Pons (tissue), 1 donor: ENCODE results near the gene NTPCR.
"Not testable (repeated sequence)": the region's sequence is repeated elsewhere in the genome, so short reads cannot be mapped to it uniquely, and the experiment has no call there.

Source experiments
- DNase-seq: peaks from one replicate; pipeline ENCODE4 v3.0.0-alpha.2; 2016; ENCODE audit warnings: low spot score

NTPCR gene

DNA sequence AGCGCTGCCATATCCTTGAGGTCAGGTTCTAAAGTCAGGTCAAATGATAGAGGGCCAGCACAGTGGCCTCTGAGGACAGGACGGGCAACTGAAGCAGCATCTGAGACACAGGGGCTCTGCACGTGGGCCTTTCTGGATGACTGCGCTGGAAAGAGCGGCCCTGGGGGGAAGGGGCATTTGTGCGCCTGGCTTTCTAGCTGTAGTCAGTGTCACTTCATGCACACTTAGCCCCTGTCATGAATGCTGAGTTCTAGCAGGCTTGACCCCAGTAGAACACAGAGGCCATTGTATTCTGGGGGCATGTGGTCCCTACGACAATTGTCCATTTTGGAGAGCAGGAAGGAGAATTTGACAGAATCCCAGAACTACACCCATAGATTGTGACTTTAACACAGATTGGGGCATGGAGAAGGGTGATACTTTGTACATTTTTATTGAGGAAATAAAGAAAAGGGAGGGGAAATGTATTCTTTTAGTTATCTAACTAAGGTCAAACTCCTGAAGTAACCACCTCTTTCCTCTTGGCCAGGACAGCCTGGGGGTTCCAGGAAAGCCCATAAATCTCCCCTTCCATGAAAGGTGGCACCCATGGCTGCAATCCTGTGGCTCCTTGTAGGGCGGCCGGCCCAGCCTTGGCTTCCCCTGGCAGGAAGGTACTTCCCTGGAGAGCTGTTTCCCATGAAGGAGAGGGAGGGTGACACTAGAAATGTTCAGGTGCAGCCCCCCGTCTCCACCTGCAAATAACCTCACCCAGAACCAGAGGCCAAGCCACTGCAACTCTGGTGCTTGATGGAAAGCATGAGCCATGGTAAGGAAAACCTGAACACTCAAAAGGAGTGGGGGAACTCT lies 34.4 kb downstream of the NTPCR start:
- DNase-seq, result peak; percentile 90

- no peak for DNase-seq
Observed at GRCh38 chr1:232985882-232986526, 35.6 kb downstream of the NTPCR start.

- DNase-seq, result no peak
Observed at GRCh38 chr1:232986527-232986922, 36.1 kb downstream of the NTPCR start.

DNA sequence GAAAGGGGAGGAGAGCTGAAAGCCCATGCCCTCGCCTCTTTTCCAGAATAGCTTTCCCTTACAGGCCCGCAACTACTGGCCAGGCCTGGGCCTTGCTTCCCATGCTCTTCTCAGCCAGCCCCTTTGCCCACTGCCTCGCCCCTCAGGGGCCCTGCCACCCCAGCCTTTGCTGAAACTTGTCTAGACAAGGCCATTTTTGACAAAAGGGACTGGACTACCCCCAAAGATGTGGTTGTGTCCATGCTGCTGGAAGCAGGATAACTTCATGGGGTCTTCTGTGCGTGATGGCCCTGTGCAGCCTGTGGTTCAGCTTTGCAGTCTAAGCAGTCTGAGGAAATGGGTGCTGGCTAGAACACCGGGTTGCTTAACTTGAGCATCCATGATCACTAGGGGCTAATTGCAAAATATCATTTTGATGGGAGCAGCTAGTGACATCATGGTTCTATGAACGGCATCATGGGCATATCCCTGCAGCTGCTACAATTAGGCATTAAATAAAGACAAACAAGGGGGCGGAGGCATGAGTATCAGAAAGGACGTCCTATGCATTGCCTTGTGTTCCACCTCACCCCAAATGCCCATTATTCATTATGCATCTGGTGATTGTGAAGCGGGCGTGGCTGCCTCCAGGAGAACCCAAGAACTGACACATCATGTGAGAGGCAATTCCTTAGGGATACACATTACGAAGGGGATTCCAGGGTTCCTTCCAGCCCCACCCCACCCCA lies 36.8 kb downstream of the NTPCR start:
- DNase-seq, result no peak

- DNase-seq, result no peak
Observed at GRCh38 chr1:232987774-232988140, 37.3 kb downstream of the NTPCR start.

- DNase-seq, result no peak
Observed at GRCh38 chr1:232988572-232989040, 38.2 kb downstream of the NTPCR start.

DNA sequence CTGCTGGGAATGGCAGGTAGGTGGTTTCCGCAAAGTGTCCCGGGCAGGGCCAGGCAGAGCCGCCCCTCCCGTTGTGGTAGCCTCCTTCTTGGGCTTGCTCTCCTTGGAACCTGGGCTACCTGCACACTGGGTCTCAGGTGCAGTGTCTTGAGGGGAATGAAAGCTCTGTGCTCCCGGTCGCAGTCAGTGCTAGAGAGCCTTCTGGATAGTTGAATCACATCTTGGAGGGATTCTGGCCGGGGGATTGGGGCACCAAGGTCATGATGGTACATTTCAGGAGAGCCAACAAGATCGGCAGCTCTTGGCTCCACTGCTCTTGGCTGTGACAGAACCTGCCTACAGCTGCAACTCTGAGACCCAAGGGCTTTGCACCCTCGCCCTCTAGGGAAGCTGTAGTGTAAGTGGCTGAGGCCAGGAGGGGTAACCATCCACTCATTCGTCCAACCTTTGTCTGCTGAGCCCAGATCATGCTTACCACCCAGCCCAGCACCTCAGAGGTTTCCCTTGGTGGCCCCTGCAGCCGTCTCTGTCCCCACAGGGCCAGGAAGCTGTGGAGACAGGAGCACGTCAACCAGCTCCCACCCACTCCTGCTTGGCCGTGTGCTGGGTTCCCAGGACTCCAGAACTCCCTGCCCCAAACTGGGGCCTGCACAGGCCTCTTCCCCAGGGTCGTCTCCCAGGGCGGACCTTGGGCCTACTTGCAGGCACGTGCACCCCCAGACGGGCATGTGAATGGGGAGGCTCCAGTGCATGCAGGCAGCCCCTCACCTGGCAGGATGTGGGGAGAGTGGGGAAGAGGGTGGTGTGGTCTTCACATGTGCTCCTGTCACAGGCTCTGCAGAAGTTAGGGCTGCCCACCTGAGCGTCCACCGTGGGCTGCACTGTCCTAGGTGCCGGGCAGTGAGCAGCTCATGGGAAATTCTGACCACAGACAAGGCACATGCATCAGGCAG lies 40.0 kb downstream of the NTPCR start:
- no peak for DNase-seq

GRCh38 chr1:232991238-232991637 lies 40.8 kb downstream of the NTPCR start:
- no peak for DNase-seq

DNA sequence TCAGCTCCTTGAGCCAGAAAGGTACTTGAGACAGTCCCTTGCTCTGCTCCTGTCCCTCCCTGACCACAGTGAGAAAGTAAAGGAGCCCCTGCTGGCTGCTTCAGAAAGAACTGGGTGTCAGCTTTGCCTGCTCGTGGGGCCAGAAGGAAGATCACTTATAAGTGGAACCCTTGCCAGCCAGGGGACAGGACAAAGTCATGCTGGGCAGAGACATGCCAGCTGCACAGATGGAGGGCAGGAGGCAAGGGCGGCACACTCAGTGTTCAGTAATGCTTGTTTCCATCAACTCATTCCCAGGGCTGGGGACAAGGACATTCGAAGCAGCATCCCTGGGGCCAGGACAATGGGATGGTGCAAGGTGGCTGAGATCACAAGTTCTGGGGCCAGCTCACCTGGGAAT lies 41.8 kb downstream of the NTPCR start:
- DNase-seq, result no peak

DNA sequence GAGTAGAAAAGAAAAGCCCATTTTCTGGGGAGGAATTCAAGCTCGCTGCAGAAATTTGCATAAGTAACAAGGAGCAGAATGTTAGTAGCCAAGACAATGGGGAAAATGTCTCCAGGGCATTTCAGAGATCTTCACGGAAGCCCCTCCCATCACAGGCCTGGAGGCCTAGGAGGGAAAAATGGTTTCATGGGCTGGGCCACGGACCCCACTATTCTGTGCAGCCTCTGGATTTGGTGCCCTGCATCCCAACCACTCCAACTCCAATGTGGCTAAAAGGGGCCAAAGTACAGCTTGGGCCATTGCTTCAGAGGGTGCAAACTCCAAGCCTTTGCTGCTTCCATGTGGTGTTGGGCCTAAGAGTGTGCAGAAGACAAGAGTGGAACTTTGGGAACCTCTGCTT lies 43.1 kb downstream of the NTPCR start:
- no peak for DNase-seq

- DNase-seq, result no peak
Observed at GRCh38 chr1:232995189-232995588, 44.8 kb downstream of the NTPCR start.

DNA sequence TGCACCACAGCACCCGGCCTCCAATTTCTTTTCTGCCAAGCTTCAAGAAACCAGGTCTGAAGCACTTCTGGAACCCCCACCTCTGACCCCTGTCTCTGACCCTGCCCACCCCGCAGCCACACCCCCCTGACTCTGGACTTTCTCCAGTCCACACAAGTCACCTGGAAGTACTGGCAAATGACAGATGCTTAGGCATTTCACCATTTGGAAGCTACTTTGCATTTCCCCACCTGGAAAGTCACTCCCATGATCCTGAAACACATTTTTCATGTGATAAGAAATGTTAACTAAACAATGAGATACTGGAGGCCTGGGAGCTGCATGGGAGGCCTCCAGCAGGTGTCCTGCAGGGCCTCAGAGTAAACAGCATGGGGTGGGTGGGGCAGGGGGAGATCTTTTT lies 45.7 kb downstream of the NTPCR start:
- no peak for DNase-seq

GRCh38 chr1:232998138-232998537 lies 47.7 kb downstream of the NTPCR start:
- no peak for DNase-seq

- DNase-seq, result no peak
Observed at GRCh38 chr1:232998646-232999045, 48.2 kb downstream of the NTPCR start.

DNA sequence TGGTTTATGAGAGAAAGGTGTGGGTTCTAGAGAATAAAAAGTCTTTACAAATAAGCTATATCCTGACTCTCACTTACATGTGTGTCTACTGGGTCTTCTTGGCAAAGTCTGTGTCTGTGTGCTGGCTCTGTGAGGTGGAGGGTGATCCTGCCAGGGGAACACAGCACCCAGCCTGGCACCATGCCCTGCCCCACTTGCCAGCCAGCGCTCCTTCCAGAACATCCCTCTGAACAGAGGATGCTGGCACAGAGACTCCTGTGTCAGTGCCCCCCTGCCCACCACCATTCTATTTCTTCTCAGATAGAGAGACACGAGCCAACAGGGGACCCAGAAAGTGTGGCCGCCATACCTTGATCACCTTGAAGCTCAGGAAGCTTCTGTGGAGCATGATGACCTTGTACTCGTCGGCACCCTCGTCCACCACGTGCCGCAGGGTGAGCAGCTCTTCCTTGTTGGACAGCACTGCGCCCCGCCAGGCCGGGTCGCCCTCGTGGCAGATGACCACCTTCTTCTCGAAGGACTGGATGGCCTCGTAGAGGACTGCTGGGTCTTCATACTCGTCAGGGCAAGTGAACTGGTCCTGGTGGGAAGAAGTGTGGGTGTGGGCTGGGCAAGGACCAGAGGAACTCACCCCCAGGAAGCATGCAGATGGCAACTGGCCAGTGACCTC lies 49.7 kb downstream of the NTPCR start:
- DNase-seq, result no peak

DNA sequence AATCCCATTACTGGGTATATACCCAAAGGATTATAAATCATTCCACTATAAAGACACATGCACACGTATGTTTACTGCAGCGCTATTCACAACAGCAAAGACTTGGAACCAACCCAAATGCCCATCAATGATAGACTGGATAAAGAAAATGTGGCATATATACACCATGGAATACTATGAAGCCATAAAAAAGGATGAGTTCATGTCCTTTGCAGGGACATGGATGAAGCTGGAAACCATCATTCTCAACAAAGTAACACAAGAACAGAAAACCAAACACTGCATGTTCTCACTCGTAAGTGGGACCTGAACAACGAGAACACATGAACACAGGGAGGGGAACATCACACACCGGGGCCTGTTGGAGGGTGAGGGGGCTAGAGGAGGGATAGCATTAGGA lies 53.2 kb downstream of the NTPCR start:
- not testable (repeated sequence) for DNase-seq

- DNase-seq, result no peak
Observed at GRCh38 chr1:233004451-233004850, 54.0 kb downstream of the NTPCR start.

GRCh38 chr1:233005156-233005555 lies 54.7 kb downstream of the NTPCR start:
- DNase-seq, result no peak

DNA sequence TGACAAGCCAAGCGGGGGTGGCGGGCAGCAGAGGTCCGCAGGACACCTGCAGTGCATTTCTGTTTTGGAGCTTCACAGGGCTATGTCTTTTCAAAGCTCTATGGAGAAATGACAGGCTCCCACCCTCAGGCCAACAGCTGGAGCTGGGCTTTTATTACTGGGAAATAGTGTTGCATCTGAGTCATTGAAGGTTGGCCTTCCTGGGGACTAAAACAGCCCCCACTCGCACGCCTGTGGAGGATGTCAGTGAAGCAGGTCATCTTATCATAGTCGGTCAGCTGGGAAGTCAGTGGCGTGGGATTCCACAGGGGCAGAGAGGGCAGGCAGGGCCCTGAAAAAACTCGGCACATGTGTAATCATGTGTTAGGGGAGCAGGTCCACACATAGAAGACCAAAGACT lies 55.3 kb downstream of the NTPCR start:
- no peak for DNase-seq

GRCh38 chr1:233006108-233006507 lies 55.7 kb downstream of the NTPCR start:
- DNase-seq, result no peak

DNA sequence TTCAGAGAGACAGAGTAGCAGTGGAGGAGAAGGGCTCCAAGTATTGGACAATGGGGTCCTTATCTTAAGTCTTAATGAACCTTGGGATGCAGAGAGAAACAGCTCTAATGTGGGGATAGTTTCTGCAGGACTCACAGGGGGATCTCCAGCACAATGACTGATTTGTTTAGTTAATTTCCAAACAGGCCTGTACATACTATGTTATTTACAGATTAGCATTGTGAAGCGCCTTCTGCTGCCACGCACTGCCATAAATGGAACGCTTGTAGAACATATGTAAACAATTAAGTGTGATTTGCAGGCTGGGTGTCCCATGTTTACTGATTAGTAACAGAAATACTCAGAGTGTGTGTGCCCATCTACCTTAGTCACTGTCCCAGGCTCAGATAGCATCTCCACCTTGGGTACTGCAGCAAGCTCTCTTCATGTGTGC lies 56.1 kb downstream of the NTPCR start:
- DNase-seq, result no peak
